H1 (cell line): ENCODE results near the gene VPS13C. TPM values are rescaled to one million over a fixed set of nuclear protein-coding genes. Genes with fewer than 3 reads are reported as not detected.

ENCODE experiments used
- CTCF ChIA-PET: fragments of 300-600 bp; sonication (Branson Sonifier 250); formaldehyde crosslinking; loops from one replicate; lab custom pipeline; 2021; ENCODE audit not compliant: partially characterized antibody; lab: Charles Lee
- POLR2A ChIA-PET: fragments of 300-600 bp; sonication (Branson Sonifier 250); formaldehyde crosslinking; loops from one replicate; lab custom pipeline; 2021; ENCODE audit warnings: inconsistent platforms; ENCODE audit not compliant: partially characterized antibody; lab: Charles Lee
- DNase-seq, 2 experiments: peaks; one replicate each; pipeline versions ENCODE4 v3.0.0 to v3.0.0-alpha.2; 2010 to 2022; ENCODE audit warnings: low spot score in 2 of 2, low read depth in 1 of 2, mixed read lengths in 1 of 2
- FAIRE-seq: peaks from 2 replicates; lab custom pipeline; 2011; peaks lifted over from hg19 to GRCh38; lab: Jason Lieb, UNC
- H2AFZ ChIP-seq: 2 replicates; pipeline ENCODE4 v1.8.1; 2012; ENCODE audit warnings: low read length, inconsistent platforms
- H2AK5ac ChIP-seq: 2 replicates; pipeline ENCODE4 v1.6.1; 2013; ENCODE audit warnings: low read depth, low read length
- H2BK120ac ChIP-seq: replicated peaks from 2 replicates; pipeline ENCODE3; 2013; ENCODE audit warnings: low read depth, low read length, inconsistent platforms
- H2BK12ac ChIP-seq: 2 replicates; pipeline ENCODE4 v1.6.1; 2013; ENCODE audit warnings: low read depth, low read length
- H2BK15ac ChIP-seq: 2 replicates; pipeline ENCODE4 v1.6.1; 2013; ENCODE audit warnings: low read length
- H2BK20ac ChIP-seq: 2 replicates; pipeline ENCODE4 v1.6.1; 2013; ENCODE audit warnings: low read length
- H2BK5ac ChIP-seq: 2 replicates; pipeline ENCODE4 v1.6.1; 2013; ENCODE audit warnings: low read depth, low read length
- H3K14ac ChIP-seq: 2 replicates; pipeline ENCODE4 v1.6.1; 2013; ENCODE audit warnings: inconsistent platforms; ENCODE audit not compliant: insufficient read length
- H3K18ac ChIP-seq: 2 replicates; pipeline ENCODE4 v1.6.1; 2013; ENCODE audit warnings: low read length; ENCODE audit errors: extremely low read depth
- H3K23ac ChIP-seq: 2 replicates; pipeline ENCODE4 v1.6.1; 2013; ENCODE audit warnings: inconsistent platforms; ENCODE audit not compliant: insufficient read length
- H3K23me2 ChIP-seq: 2 replicates; pipeline ENCODE4 v1.6.1; 2013; ENCODE audit warnings: low read depth, low read length
- H3K27ac ChIP-seq: 2 replicates; pipeline ENCODE4 v1.6.1; 2011; ENCODE audit warnings: low read depth, low read length, inconsistent platforms
- H3K27me3 ChIP-seq, 4 experiments: replicated peaks in 1 of 4; 1 replicate in 1 of 4; 2 replicates in 3 of 4; pipeline versions ENCODE4 v1.6.1 to v1.8.1; 2011 to 2013; ENCODE audit warnings: low read length in 3 of 4, mild to moderate bottlenecking in 3 of 4, inconsistent platforms in 2 of 4, mixed read lengths in 2 of 4, moderate library complexity in 1 of 4; ENCODE audit not compliant: control insufficient read depth in 3 of 4, insufficient read depth in 3 of 4; ENCODE audit errors: extremely low read depth in 1 of 4
- H3K36me3 ChIP-seq, 4 experiments: 2 replicates each; pipeline versions ENCODE4 v1.6.1 to v1.8.1; 2011 to 2013; ENCODE audit warnings: mild to moderate bottlenecking in 4 of 4, low read length in 3 of 4, moderate library complexity in 2 of 4, control low read depth in 1 of 4, inconsistent platforms in 1 of 4; ENCODE audit not compliant: insufficient read depth in 4 of 4, control insufficient read depth in 2 of 4
- H3K4ac ChIP-seq: replicated peaks from 2 replicates; pipeline ENCODE3; 2013; ENCODE audit warnings: low read length, low read depth, mixed read lengths, inconsistent platforms; ENCODE audit not compliant: insufficient read length
- H3K4me1 ChIP-seq, 4 experiments: replicated peaks in 1 of 4; 1 replicate in 1 of 4; 2 replicates in 3 of 4; pipeline versions ENCODE4 v1.6.1 to v1.8.1; 2011 to 2013; ENCODE audit warnings: low read length in 3 of 4, inconsistent platforms in 2 of 4, mixed read lengths in 1 of 4; ENCODE audit not compliant: insufficient read depth in 4 of 4, control insufficient read depth in 3 of 4
- H3K4me2 ChIP-seq, 2 experiments: 2 replicates each; pipeline versions ENCODE4 v1.6.1 to v1.8.1; 2011 to 2013; ENCODE audit warnings: low read depth in 2 of 2, low read length in 2 of 2, control low read depth in 1 of 2, inconsistent platforms in 1 of 2, mild to moderate bottlenecking in 1 of 2; ENCODE audit not compliant: insufficient read depth in 1 of 2
- H3K4me3 ChIP-seq, 4 experiments: fragments of 200-600, 300-600 bp in 1 of 4; sonication (generic), shearing (Covaris generic), sonication (Bioruptor Twin) in 1 of 4; 2 replicates each; pipeline versions ENCODE4 v1.5.1 to v1.8.1; 2011 to 2016; ENCODE audit warnings: low read length in 4 of 4, low read depth in 3 of 4, control low read depth in 2 of 4, inconsistent platforms in 2 of 4, mild to moderate bottlenecking in 2 of 4, mixed read lengths in 1 of 4, moderate library complexity in 1 of 4; ENCODE audit not compliant: insufficient read depth in 2 of 4; ENCODE audit errors: extremely low read depth in 1 of 4
- H3K56ac ChIP-seq: replicated peaks from 2 replicates; pipeline ENCODE3; 2013; ENCODE audit warnings: low read depth, mild to moderate bottlenecking, mixed read lengths, low read length, inconsistent platforms; ENCODE audit not compliant: insufficient read length
- H3K79me1 ChIP-seq: 2 replicates; pipeline ENCODE4 v1.6.1; 2013; ENCODE audit warnings: low read depth, low read length, control low read depth
- H3K79me2 ChIP-seq, 2 experiments: 2 replicates each; pipeline versions ENCODE4 v1.6.1 to v1.8.1; 2012 to 2013; ENCODE audit warnings: low read length in 2 of 2, mild to moderate bottlenecking in 2 of 2, inconsistent platforms in 1 of 2; ENCODE audit not compliant: insufficient read depth in 2 of 2, control insufficient read depth in 1 of 2
- H3K9ac ChIP-seq, 4 experiments: replicated peaks in 1 of 4; 1 replicate in 1 of 4; 2 replicates in 3 of 4; pipeline versions ENCODE4 v1.6.1 to v1.8.1; 2011 to 2013; ENCODE audit warnings: low read depth in 3 of 4, low read length in 3 of 4, control low read depth in 2 of 4, mild to moderate bottlenecking in 2 of 4, moderate library complexity in 2 of 4, inconsistent platforms in 1 of 4; ENCODE audit errors: extremely low read depth in 1 of 4
- H3K9me3 ChIP-seq, 2 experiments: 2 replicates each; pipeline versions ENCODE4 v1.6.1 to v1.8.1; 2012 to 2013; ENCODE audit warnings: mild to moderate bottlenecking in 2 of 2, moderate library complexity in 2 of 2, control low read depth in 1 of 2, inconsistent platforms in 1 of 2, low read depth in 1 of 2, low read length in 1 of 2, mixed read lengths in 1 of 2; ENCODE audit not compliant: insufficient read depth in 2 of 2
- H4K20me1 ChIP-seq, 2 experiments: replicated peaks in 1 of 2; 2 replicates each; pipeline versions ENCODE3 to v1.8.1; 2011 to 2013; ENCODE audit warnings: inconsistent platforms in 2 of 2, low read length in 2 of 2, mild to moderate bottlenecking in 1 of 2; ENCODE audit not compliant: insufficient read depth in 2 of 2, control insufficient read depth in 1 of 2
- H4K5ac ChIP-seq: 2 replicates; pipeline ENCODE4 v1.6.1; 2013; ENCODE audit warnings: low read length, low read depth, mixed read lengths, inconsistent platforms; ENCODE audit not compliant: insufficient read length
- H4K8ac ChIP-seq: 2 replicates; pipeline ENCODE4 v1.8.0; 2013; ENCODE audit warnings: mild to moderate bottlenecking, moderate library complexity, low read length, inconsistent platforms; ENCODE audit not compliant: insufficient read depth; ENCODE audit errors: extremely low read depth
- H4K91ac ChIP-seq: replicated peaks from 2 replicates; pipeline ENCODE3; 2013; ENCODE audit warnings: low read length, mixed read lengths, inconsistent platforms; ENCODE audit not compliant: insufficient read length
- BRCA1 ChIP-seq: IDR thresholded peaks from 2 replicates; pipeline ENCODE4 v1.6.1; 2012; ENCODE audit warnings: low read depth, low read length, improper control_type of control experiment
- CEBPB ChIP-seq: IDR thresholded peaks from 2 replicates; pipeline ENCODE4 v1.6.1; 2012; ENCODE audit warnings: low read depth, low read length
- CHD2 ChIP-seq: IDR thresholded peaks from 2 replicates; pipeline ENCODE4 v1.6.1; 2012; ENCODE audit warnings: low read length, improper control_type of control experiment
- CTBP2 ChIP-seq: IDR thresholded peaks from 2 replicates; pipeline ENCODE4 v1.7.0; 2011; ENCODE audit warnings: borderline replicate concordance, mild to moderate bottlenecking, moderate library complexity, mixed read lengths, low read length; ENCODE audit not compliant: insufficient read depth, insufficient read length
- GTF2F1 ChIP-seq: IDR thresholded peaks from 2 replicates; pipeline ENCODE4 v1.6.1; 2012; ENCODE audit warnings: low read depth, low read length, improper control_type of control experiment, borderline replicate concordance
- KDM5A ChIP-seq: fragments of 200-600 bp; IDR thresholded peaks from 2 replicates; pipeline ENCODE4 v1.7.1; 2012; ENCODE audit warnings: mild to moderate bottlenecking, low read length, inconsistent platforms, mixed read lengths
- MAFK ChIP-seq: IDR thresholded peaks from 2 replicates; pipeline ENCODE4 v1.6.1; 2012; ENCODE audit warnings: low read depth, mild to moderate bottlenecking, improper control_type of control experiment, low read length
- POLR2A ChIP-seq, 2 experiments: IDR thresholded peaks; 1 replicate in 1 of 2; 2 replicates in 1 of 2; pipeline ENCODE4 v1.6.1; 2011; ENCODE audit warnings: low read depth in 2 of 2, low read length in 2 of 2, mild to moderate bottlenecking in 2 of 2; ENCODE audit errors: control extremely low read depth in 1 of 2
- SAP30 ChIP-seq: fragments of 300-600 bp; sonication (generic); IDR thresholded peaks from 2 replicates; pipeline ENCODE4 v1.7.1; 2012; ENCODE audit warnings: low read length, moderate library complexity, mild to moderate bottlenecking, inconsistent platforms; ENCODE audit not compliant: insufficient read depth, insufficient replicate concordance
- SIN3A ChIP-seq, 2 experiments: IDR thresholded peaks in 1 of 2; conservative IDR thresholded peaks in 1 of 2; 2 replicates each; pipeline ENCODE4 v1.6.1; 2011 to 2012; ENCODE audit warnings: low read length in 2 of 2, improper control_type of control experiment in 1 of 2, low read depth in 1 of 2, mild to moderate bottlenecking in 1 of 2
- SP2 ChIP-seq: IDR thresholded peaks from 2 replicates; pipeline ENCODE4 v1.6.1; 2012; ENCODE audit warnings: mild to moderate bottlenecking, low read length, inconsistent platforms
- SRF ChIP-seq: IDR thresholded peaks from 2 replicates; pipeline ENCODE4 v1.6.1; 2011; ENCODE audit warnings: mild to moderate bottlenecking, low read depth, low read length, moderate library complexity
- SUZ12 ChIP-seq: fragments of 200-600 bp; sonication (generic); IDR thresholded peaks from 2 replicates; pipeline ENCODE4 v1.6.1; 2012; ENCODE audit warnings: mild to moderate bottlenecking, inconsistent platforms, low read length, moderate library complexity, mixed read lengths
- WGBS, 2 experiments: shearing (Covaris generic) in 1 of 2; methylation state at CpG; one replicate each; pipeline versions ENCODE4 v1.1.6 to v1.1.7; 2013 to 2015; ENCODE audit warnings: low lambda C conversion rate in 2 of 2, mixed read lengths in 2 of 2, inconsistent platforms in 1 of 2, low coverage in 1 of 2, missing lambda C conversion rate in 1 of 2; ENCODE audit not compliant: insufficient replicate concordance in 2 of 2, insufficient coverage in 1 of 2, insufficient read length in 1 of 2; ENCODE audit errors: extremely low coverage in 1 of 2, missing lambda C conversion rate in 1 of 2; 5-methylcytosine and 5-hydroxymethylcytosine counted together
- polyA plus RNA-seq, 7 experiments: library from polyadenylated mRNA; depleted of rRNA in 3 of 7; stranded (reverse) in 5 of 7; unstranded in 2 of 7; fragments of >200 nt in 5 of 7; fragments of 200-250 nt in 2 of 7; gene quantifications; 1 replicate in 5 of 7; 2 replicates in 1 of 7; 4 replicates in 1 of 7; pipeline versions ENCODE4 v1.2.1 to v1.2.3, GENCODE V29; 2011 to 2013; ENCODE audit warnings: missing spikeins in 2 of 7, mixed read lengths in 2 of 7
- total RNA-seq: library from RNA; stranded (reverse); fragmentation: NEBNext Ultra II Directional; extraction: Animal tissue kit (Norgen Biotek cat#: 25700); gene quantifications from 2 replicates; pipeline ENCODE4 v1.2.1, GENCODE V29; 2021
- TF ChIP-seq, protein P1 (sequence below): IDR thresholded peaks from 2 replicates; pipeline ENCODE4 v1.6.1; 2012; ENCODE audit warnings: low read length, inconsistent platforms

Gene VPS13C
- total and polyA plus RNA-seq, 2 of the 8 experiments (the other 6 are each of a cell fraction or from before 2014, with no cell fraction given), result 4.8 to 18.8 TPM

GRCh38 chr15:61849447-61849846 is 210.8 kb downstream of the VPS13C start:
- Histone ChIP-seq H4K91ac (no peak overlapping the region), H2BK12ac (no peak overlapping the region), H3K4ac (no peak overlapping the region), H2BK5ac (no peak overlapping the region), H2BK20ac (no peak overlapping the region), H3K4me2 (no peak overlapping the region), H3K4me1 (peaks cover 0 to 2% (median 0%) of the 10 kb centered on the region in 4 experiments; a peak in 1 of 7 replicates), H4K8ac (no peak overlapping the region), H4K20me1 (no peaks in the 10 kb centered on the region), H2AFZ (no peak overlapping the region), H3K27me3 (no peaks in the 10 kb centered on the region), H2BK15ac (no peak overlapping the region), H3K23ac (no peak overlapping the region), H3K79me2 (no peaks in the 10 kb centered on the region), H3K36me3 (no peaks in the 10 kb centered on the region; a peak in 1 of 8 replicates), H2BK120ac (no peak overlapping the region), H3K14ac (no peak overlapping the region), H3K9me3 (no peaks in the 10 kb centered on the region), H2AK5ac (no peak overlapping the region), H3K56ac (no peak overlapping the region), H3K27ac (no peak overlapping the region), H3K9ac (no peak overlapping the region), H3K23me2 (no peaks in the 10 kb centered on the region), H3K18ac (no peak overlapping the region), H4K5ac (no peak overlapping the region), H3K79me1 (no peaks in the 10 kb centered on the region), H3K4me3 (no peak overlapping the region)
- DNase-seq, result no peak
- ChIA-PET POLR2A (no interaction called here), CTCF (no interaction called here)
- WGBS, 2 experiments, result 91% methylated on average over 1 of the region's 1 CpG; no CpG with 5 or more reads in 1 of the 2 experiments
- no peak for FAIRE-seq
- TF ChIP-seq KDM5A (no peak), SAP30 (no peak), GTF2F1 (no peak), SRF (no peak), CEBPB (no peak), BRCA1 (no peak), CTBP2 (no peak), CHD2 (no peak), SP2 (no peak), POLR2A (IDR thresholded peaks at IDR 0.05; ENCODE audit: control extremely low read depth in 1 of 2, low read depth in 2 of 2, low read length in 2 of 2) (no peak), SIN3A (conservative IDR thresholded peaks at IDR 0.05 in 1 of 2, IDR thresholded peaks at IDR 0.05 in 1 of 2; ENCODE audit: low read depth in 1 of 2, low read length in 2 of 2) (no peak), SUZ12 (no peak), MAFK (no peak)
- TF ChIP-seq, protein P1, sequence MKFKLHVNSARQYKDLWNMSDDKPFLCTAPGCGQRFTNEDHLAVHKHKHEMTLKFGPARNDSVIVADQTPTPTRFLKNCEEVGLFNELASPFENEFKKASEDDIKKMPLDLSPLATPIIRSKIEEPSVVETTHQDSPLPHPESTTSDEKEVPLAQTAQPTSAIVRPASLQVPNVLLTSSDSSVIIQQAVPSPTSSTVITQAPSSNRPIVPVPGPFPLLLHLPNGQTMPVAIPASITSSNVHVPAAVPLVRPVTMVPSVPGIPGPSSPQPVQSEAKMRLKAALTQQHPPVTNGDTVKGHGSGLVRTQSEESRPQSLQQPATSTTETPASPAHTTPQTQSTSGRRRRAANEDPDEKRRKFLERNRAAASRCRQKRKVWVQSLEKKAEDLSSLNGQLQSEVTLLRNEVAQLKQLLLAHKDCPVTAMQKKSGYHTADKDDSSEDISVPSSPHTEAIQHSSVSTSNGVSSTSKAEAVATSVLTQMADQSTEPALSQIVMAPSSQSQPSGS, result no peak
